22Rv1 (cell line): ENCODE data around the gene CAPN3.

Experiments used
- ZFX ChIP-seq: fragments of 450-650 bp; IDR thresholded peaks from 2 replicates; pipeline ENCODE4 v1.6.1; 2017; ENCODE audit warnings: antibody characterized with exemption, borderline replicate concordance
- TF ChIP-seq, protein P1 (sequence below): fragments of 450-650 bp; IDR thresholded peaks from 2 replicates; pipeline ENCODE4 v1.5.1; 2017; ENCODE audit warnings: mild to moderate bottlenecking

DNA sequence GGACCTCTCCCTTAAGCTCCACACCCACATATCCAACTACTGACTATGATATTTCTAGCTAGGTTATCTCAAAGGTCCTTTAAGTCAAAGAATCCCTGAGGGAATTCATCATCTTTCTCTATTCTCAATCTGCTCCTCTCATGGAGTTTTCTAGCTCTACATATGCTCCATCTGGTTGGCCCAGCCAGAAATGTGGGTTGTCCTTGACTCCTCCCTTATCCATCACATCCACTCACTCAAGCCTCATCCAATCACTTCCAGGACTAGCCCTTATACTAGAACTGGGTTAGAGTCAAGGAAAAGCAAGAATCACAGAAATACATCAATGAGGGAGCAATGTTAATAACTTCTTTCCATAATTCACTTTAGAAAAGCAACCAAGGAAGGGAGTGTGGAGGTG is 86.2 kb downstream of the CAPN3 start:
- TF ChIP-seq, protein P1, sequence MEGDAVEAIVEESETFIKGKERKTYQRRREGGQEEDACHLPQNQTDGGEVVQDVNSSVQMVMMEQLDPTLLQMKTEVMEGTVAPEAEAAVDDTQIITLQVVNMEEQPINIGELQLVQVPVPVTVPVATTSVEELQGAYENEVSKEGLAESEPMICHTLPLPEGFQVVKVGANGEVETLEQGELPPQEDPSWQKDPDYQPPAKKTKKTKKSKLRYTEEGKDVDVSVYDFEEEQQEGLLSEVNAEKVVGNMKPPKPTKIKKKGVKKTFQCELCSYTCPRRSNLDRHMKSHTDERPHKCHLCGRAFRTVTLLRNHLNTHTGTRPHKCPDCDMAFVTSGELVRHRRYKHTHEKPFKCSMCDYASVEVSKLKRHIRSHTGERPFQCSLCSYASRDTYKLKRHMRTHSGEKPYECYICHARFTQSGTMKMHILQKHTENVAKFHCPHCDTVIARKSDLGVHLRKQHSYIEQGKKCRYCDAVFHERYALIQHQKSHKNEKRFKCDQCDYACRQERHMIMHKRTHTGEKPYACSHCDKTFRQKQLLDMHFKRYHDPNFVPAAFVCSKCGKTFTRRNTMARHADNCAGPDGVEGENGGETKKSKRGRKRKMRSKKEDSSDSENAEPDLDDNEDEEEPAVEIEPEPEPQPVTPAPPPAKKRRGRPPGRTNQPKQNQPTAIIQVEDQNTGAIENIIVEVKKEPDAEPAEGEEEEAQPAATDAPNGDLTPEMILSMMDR = no peak
- no peak for TF ChIP-seq ZFX
